GM19240 (cell line): ENCODE measurements around the gene PCDH9.

Source experiments
- DNase-seq: peaks from one replicate; pipeline ENCODE4 v3.0.0; 2011; ENCODE audit warnings: low spot score; ENCODE audit not compliant: insufficient read length

Gene PCDH9

GRCh38 chr13:66578305-66578704, 651.8 kb downstream of the PCDH9 start:
- no peak for DNase-seq

- DNase-seq = no peak
Observed at GRCh38 chr13:66577358-66577757, 652.8 kb downstream of the PCDH9 start.

- no peak for DNase-seq
Observed at GRCh38 chr13:66576381-66576780, 653.8 kb downstream of the PCDH9 start.

- DNase-seq = no peak
Observed at GRCh38 chr13:66574606-66575005, 655.5 kb downstream of the PCDH9 start.

- DNase-seq = no peak
Observed at GRCh38 chr13:66567899-66568612, 662.1 kb downstream of the PCDH9 start.

- no peak for DNase-seq
Observed at GRCh38 chr13:66565279-66565678, 664.9 kb downstream of the PCDH9 start.

GRCh38 chr13:66563076-66563475, 667.1 kb downstream of the PCDH9 start:
- no peak for DNase-seq

GRCh38 chr13:66562054-66562453, 668.1 kb downstream of the PCDH9 start:
- DNase-seq = no peak

- no peak for DNase-seq
Observed at GRCh38 chr13:66560991-66561390, 669.1 kb downstream of the PCDH9 start.

- DNase-seq = no peak
Observed at GRCh38 chr13:66560189-66560588, 669.9 kb downstream of the PCDH9 start.

- no peak for DNase-seq
Observed at GRCh38 chr13:66559093-66559492, 671.0 kb downstream of the PCDH9 start.

- no peak for DNase-seq
Observed at GRCh38 chr13:66558506-66558905, 671.6 kb downstream of the PCDH9 start.

GRCh38 chr13:66557357-66557756, 672.8 kb downstream of the PCDH9 start:
- no peak for DNase-seq

- no peak for DNase-seq
Observed at GRCh38 chr13:66556306-66556705, 673.8 kb downstream of the PCDH9 start.

GRCh38 chr13:66553391-66553790, 676.7 kb downstream of the PCDH9 start:
- no peak for DNase-seq

GRCh38 chr13:66551128-66551527, 679.0 kb downstream of the PCDH9 start:
- DNase-seq = no peak

- DNase-seq = no peak
Observed at GRCh38 chr13:66547685-66548084, 682.5 kb downstream of the PCDH9 start.

- no peak for DNase-seq
Observed at GRCh38 chr13:66546534-66547379, 683.4 kb downstream of the PCDH9 start.

- DNase-seq = no peak
Observed at GRCh38 chr13:66543780-66544179, 686.4 kb downstream of the PCDH9 start.

- DNase-seq = no peak
Observed at GRCh38 chr13:66537417-66537816, 692.7 kb downstream of the PCDH9 start.

GRCh38 chr13:66536746-66537145, 693.4 kb downstream of the PCDH9 start:
- DNase-seq = no peak

- DNase-seq = no peak
Observed at GRCh38 chr13:66534561-66534960, 695.6 kb downstream of the PCDH9 start.

GRCh38 chr13:66532845-66533244, 697.3 kb downstream of the PCDH9 start:
- DNase-seq = no peak
